Measurements from ENCODE around the gene HSPB1.

HSPB1 gene

DNA sequence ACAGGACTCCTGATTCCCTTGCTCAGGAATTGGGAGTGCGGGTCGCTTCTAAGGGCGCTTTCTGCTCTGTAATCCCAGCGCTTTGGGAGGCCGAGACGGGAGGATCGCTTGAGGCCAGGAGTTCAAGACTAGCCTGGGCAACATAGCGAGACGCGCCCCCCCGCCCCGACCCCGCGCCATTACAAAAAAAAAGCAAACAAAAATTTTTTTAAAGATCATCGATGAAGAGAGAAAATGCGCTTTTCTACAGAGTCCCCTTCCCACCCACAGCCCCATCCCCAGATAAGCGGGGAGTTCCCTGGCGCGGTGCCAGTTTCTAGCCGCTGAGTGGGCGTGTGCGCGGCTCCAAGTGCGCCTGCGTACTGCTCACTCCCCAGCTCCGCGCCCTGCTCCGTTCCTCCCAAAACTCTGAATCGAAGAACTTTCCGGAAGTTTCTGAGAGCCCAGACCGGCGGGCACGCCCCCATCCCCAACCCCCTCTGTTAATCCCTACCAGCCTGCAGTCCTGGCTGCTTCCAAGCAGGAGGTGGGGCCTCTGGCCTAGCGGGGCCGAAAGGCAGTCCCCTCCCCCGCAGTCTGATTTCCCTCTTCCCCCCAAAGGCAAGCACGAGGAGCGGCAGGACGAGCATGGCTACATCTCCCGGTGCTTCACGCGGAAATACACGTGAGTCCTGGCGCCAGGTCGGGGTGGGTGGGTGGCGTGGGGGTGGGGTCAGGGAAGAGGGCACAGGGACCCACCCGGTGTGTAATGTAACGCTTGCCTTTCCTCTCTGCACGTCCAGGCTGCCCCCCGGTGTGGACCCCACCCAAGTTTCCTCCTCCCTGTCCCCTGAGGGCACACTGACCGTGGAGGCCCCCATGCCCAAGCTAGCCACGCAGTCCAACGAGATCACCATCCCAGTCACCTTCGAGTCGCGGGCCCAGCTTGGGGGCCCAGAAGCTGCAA is 1.0 kb downstream of the HSPB1 start (continued):
- TF ChIP-seq MYNN (tag by site-specific recombination; IDR thresholded peaks at IDR 0.05; ENCODE audit: borderline replicate concordance): no peak
- TF ChIP-seq ZBTB44 (tag by site-specific recombination; IDR thresholded peaks at IDR 0.05): peak; percentile 53; the same call in 1 of the 2 replicates
- no peak for TF ChIP-seq ZNF654 (tag by site-specific recombination; IDR thresholded peaks at IDR 0.05; ENCODE audit: low read depth)
- no peak for TF ChIP-seq ZNF837 (tag by site-specific recombination; IDR thresholded peaks at IDR 0.05)
- no peak for TF ChIP-seq ZNF239 (tag by site-specific recombination; IDR thresholded peaks at IDR 0.05)
- peak; percentile 48 for TF ChIP-seq ZFHX2 (tag by site-specific recombination; conservative IDR thresholded peaks at IDR 0.05)
- 0 out of 2 replicates have a peak, but pooled peaks have one; percentile 17 for TF ChIP-seq SP7 (tag by site-specific recombination; IDR thresholded peaks at IDR 0.05)
- 0 out of 2 replicates have a peak, but pooled peaks have one; percentile 34 for TF ChIP-seq MZF1 (tag by site-specific recombination; IDR thresholded peaks at IDR 0.05; ENCODE audit: borderline replicate concordance)
- no peak for TF ChIP-seq ZNF596 (tag by site-specific recombination; IDR thresholded peaks at IDR 0.05)
- no peak for TF ChIP-seq ZNF521 (tag by site-specific recombination; IDR thresholded peaks at IDR 0.05)
- no peak for TF ChIP-seq ZBTB21 (tag by site-specific recombination; IDR thresholded peaks at IDR 0.05)
- TF ChIP-seq FEZF1 (tag by site-specific recombination; IDR thresholded peaks at IDR 0.05): no peak
- TF ChIP-seq ZNF776 (tag by site-specific recombination; IDR thresholded peaks at IDR 0.05; ENCODE audit: borderline replicate concordance): no peak
- peak; percentile 48 for TF ChIP-seq PATZ1 (tag by site-specific recombination; IDR thresholded peaks at IDR 0.05)
- TF ChIP-seq ZNF114 (tag by site-specific recombination; IDR thresholded peaks at IDR 0.05): no peak
- no peak for TF ChIP-seq ZBTB6 (tag by site-specific recombination; IDR thresholded peaks at IDR 0.05)
- TF ChIP-seq ZNF510 (tag by site-specific recombination; IDR thresholded peaks at IDR 0.05; ENCODE audit: insufficient replicate concordance): no peak
- no peak for TF ChIP-seq ZSCAN30 (tag by site-specific recombination; IDR thresholded peaks at IDR 0.05)
- TF ChIP-seq, protein P1, sequence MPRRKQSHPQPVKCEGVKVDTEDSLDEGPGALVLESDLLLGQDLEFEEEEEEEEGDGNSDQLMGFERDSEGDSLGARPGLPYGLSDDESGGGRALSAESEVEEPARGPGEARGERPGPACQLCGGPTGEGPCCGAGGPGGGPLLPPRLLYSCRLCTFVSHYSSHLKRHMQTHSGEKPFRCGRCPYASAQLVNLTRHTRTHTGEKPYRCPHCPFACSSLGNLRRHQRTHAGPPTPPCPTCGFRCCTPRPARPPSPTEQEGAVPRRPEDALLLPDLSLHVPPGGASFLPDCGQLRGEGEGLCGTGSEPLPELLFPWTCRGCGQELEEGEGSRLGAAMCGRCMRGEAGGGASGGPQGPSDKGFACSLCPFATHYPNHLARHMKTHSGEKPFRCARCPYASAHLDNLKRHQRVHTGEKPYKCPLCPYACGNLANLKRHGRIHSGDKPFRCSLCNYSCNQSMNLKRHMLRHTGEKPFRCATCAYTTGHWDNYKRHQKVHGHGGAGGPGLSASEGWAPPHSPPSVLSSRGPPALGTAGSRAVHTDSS (tag by site-specific recombination; IDR thresholded peaks at IDR 0.05): no peak
- no peak for TF ChIP-seq ZNF266 (tag by site-specific recombination; IDR thresholded peaks at IDR 0.05; ENCODE audit: low read depth)
- TF ChIP-seq IKZF3 (tag by site-specific recombination; IDR thresholded peaks at IDR 0.05): peak; percentile 46; the same call in 1 of the 2 replicates
- TF ChIP-seq, protein P2, sequence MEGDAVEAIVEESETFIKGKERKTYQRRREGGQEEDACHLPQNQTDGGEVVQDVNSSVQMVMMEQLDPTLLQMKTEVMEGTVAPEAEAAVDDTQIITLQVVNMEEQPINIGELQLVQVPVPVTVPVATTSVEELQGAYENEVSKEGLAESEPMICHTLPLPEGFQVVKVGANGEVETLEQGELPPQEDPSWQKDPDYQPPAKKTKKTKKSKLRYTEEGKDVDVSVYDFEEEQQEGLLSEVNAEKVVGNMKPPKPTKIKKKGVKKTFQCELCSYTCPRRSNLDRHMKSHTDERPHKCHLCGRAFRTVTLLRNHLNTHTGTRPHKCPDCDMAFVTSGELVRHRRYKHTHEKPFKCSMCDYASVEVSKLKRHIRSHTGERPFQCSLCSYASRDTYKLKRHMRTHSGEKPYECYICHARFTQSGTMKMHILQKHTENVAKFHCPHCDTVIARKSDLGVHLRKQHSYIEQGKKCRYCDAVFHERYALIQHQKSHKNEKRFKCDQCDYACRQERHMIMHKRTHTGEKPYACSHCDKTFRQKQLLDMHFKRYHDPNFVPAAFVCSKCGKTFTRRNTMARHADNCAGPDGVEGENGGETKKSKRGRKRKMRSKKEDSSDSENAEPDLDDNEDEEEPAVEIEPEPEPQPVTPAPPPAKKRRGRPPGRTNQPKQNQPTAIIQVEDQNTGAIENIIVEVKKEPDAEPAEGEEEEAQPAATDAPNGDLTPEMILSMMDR (tag by site-specific recombination; IDR thresholded peaks at IDR 0.05): no peak
- TF ChIP-seq OVOL3 (tag by site-specific recombination; IDR thresholded peaks at IDR 0.05): no peak
- no peak for TF ChIP-seq ZNF777 (tag by site-specific recombination; IDR thresholded peaks at IDR 0.05; ENCODE audit: borderline replicate concordance)
- peak; percentile 24; the same call in 1 of the 2 replicates for TF ChIP-seq ZNF610 (tag by site-specific recombination; IDR thresholded peaks at IDR 0.05; ENCODE audit: borderline replicate concordance)
- TF ChIP-seq ZNF785 (tag by site-specific recombination; IDR thresholded peaks at IDR 0.05): no peak
- no peak for TF ChIP-seq ZNF626 (tag by site-specific recombination; IDR thresholded peaks at IDR 0.05)
